HG03378 (cell line): Measurements from ENCODE around the gene RCAN2.

Experiments used
- ATAC-seq: cut with Tn5 transposase; IDR thresholded peaks from one replicate; pipeline ENCODE4 v1.9.1; 2021; ENCODE audit warnings: mild to moderate bottlenecking, moderate library complexity; ENCODE audit not compliant: unreplicated experiment

The RCAN2 gene

DNA sequence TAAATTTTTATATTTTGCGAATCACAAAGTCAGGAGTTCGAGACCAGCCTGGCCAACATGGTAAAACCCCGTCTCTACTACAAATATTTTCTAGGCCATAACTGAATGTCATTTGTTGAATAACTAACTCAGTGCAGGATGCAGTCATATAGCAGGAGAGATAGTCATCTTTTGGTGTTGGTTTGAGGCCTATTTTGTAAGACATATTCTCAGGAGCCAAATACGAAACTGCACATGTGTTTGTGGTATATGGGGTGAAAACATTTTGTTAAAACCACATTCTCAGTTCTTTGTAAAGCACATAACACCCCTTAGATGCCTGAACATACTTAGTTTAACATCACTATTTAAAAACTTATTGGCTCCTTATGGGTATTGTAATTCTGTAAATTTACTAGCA, 315.8 kb downstream of the RCAN2 start:
- ATAC-seq: peak; percentile 95

DNA sequence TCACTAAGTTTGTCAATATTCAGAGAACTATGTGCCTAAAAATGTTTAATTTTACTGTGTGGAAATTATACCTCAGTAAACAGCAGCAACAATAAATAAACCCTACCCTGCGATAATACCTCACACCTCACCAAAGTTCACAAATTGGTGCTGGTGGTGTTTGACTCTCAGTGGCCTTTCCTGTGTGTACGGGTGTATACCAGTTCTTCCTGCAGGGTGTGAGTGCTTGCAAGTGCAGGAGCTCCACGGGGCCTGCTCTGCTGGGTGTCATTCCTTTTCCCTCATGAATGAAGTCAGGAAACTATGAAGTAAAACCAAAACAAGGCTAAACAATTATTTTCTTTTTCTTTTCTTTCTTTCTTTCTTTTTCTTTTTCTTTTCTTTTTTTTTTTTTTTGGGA, 316.3 kb downstream of the RCAN2 start:
- ATAC-seq: no peak

DNA sequence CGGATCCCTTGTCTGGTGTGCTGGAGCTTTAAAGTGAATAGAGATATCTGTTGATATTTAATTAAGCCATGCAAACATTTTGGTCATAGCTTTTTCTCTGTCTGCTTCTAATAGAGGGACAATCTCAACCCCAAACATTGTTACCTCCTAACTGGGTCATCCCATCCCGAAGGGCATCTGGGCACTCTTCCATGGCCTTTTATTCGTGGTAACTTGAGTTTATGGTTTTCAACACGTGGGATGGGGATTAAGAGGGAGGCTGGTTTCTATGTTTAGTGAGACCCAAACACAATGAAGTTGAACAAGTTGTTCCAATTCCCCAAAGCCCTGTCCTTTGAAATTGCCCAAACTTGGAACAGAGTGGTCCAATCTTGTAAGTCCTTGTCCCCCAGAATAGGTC, 319.1 kb downstream of the RCAN2 start:
- no peak for ATAC-seq
